ENCODE measurements around the gene DBX2. TPM values are rescaled to one million over a fixed set of nuclear protein-coding genes. Genes with fewer than 3 reads are reported as not detected.

The DBX2 gene
- total and polyA plus RNA-seq, 2 donors (not counting 3 experiments of a cell fraction or from before 2014, with no cell fraction given) = not detected

DNA sequence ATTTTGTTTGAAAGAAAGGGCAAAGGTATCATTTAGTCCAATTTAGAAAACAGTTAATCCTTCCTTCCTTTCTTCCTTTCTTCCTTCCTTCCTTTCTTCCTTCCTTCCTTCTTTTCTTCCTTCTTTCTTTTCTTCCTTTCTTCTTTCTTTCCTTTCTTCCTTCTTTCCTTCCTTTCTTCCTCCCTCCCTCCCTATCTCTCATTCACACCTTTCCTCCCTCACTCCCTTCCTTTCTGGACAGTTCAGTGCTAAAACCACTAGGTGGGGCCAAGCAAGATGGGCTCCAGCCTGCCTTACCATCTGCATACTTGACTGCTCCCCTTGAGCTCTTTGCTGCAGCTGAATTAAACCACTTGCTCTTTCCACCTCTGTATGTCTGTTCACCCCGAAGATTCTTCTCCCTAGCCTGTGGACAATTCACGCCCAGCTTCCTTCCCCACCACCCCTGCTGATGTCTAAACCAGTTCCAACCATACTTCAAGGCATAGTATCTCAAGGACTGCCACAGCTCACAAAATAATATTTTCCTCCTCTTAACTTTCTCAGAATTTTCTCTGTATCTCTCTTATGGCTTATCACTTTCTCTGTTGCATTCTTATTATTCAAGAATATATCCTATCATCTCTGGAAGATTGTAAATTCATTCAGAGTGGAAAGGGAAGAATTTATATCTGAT, 78.0 kb downstream of the DBX2 start:
- CTCF ChIA-PET = interaction anchor here (0.8 to 2.6 kb wide), 8 partner anchors 9 to 198 kb away, joined by 3 to 13 read pairs (median 4); no protein-coding TSS in a partner anchor
- no peaks in the 10 kb centered on the region for H3K4me1 ChIP-seq (ENCODE audit: control insufficient read depth, extremely low read depth, insufficient read depth, low read length)
- POLR2A ChIA-PET = no interaction called here

More for the DNA sequence above, 78.0 kb downstream of the DBX2 start:
- dilution Hi-C loops (cut with MboI; ENCODE audit: extremely low pct_ligation_motif_present, low sequenced_read_pairs) (no loop called here), intact Hi-C loops (cut with micrococcal nuclease) (loop anchor here (2.0 kb wide), 1 partner anchor 150 kb away; no protein-coding TSS in a partner anchor)
- H3K36me3 ChIP-seq (ENCODE audit: control insufficient read depth in 2 of 2, extremely low read depth in 1 of 2, insufficient read depth in 2 of 2, low read length in 2 of 2) = no peaks in the 10 kb centered on the region
- no peak overlapping the region for H3K4me2 ChIP-seq (ENCODE audit: insufficient read depth, low read length)
- no peaks in the 10 kb centered on the region for H3K9me1 ChIP-seq (replicated peaks; ENCODE audit: control insufficient read depth, extremely low read depth, insufficient read depth, low read length)
- no peaks in the 10 kb centered on the region for H4K20me1 ChIP-seq (replicated peaks; ENCODE audit: control insufficient read depth, extremely low read depth, insufficient read depth, low read length)
- no peaks in the 10 kb centered on the region for H3K27me3 ChIP-seq (ENCODE audit: control insufficient read depth in 2 of 2, insufficient read depth in 2 of 2, low read length in 2 of 2)
- no TSS peak for BruUV-seq (replicated peaks)
- H3K9ac ChIP-seq (replicated peaks; ENCODE audit: extremely low read depth, insufficient read depth, low read length) = no peak overlapping the region
- no peak overlapping the region for H2AFZ ChIP-seq (ENCODE audit: low read depth, low read length)
- no peak overlapping the region for H3K27ac ChIP-seq (ENCODE audit: insufficient read depth, low read depth, low read length)
- TF ChIP-seq, protein P1, sequence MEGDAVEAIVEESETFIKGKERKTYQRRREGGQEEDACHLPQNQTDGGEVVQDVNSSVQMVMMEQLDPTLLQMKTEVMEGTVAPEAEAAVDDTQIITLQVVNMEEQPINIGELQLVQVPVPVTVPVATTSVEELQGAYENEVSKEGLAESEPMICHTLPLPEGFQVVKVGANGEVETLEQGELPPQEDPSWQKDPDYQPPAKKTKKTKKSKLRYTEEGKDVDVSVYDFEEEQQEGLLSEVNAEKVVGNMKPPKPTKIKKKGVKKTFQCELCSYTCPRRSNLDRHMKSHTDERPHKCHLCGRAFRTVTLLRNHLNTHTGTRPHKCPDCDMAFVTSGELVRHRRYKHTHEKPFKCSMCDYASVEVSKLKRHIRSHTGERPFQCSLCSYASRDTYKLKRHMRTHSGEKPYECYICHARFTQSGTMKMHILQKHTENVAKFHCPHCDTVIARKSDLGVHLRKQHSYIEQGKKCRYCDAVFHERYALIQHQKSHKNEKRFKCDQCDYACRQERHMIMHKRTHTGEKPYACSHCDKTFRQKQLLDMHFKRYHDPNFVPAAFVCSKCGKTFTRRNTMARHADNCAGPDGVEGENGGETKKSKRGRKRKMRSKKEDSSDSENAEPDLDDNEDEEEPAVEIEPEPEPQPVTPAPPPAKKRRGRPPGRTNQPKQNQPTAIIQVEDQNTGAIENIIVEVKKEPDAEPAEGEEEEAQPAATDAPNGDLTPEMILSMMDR (IDR thresholded peaks at IDR 0.05; ENCODE audit: extremely low read depth in 1 of 2, insufficient read depth in 1 of 2, low read depth in 1 of 2, low read length in 2 of 2) = peak; percentile 9 to 58
- TF ChIP-seq JUN (IDR thresholded peaks at IDR 0.05; ENCODE audit: borderline replicate concordance, insufficient read depth, insufficient read length, low read depth) (no peak), POLR2AphosphoS5 (IDR thresholded peaks at IDR 0.05; ENCODE audit: insufficient read depth, low read depth, low read length) (no peak), MYC (IDR thresholded peaks at IDR 0.05; ENCODE audit: low read depth, low read length) (no peak), EZH2 (IDR thresholded peaks at IDR 0.05; ENCODE audit: borderline replicate concordance, low read depth, low read length, severe bottlenecking) (no peak), GATA2 (IDR thresholded peaks at IDR 0.05; ENCODE audit: insufficient read depth, insufficient read length, low read depth, low read length) (no peak)
- TF ChIP-seq, protein P2, sequence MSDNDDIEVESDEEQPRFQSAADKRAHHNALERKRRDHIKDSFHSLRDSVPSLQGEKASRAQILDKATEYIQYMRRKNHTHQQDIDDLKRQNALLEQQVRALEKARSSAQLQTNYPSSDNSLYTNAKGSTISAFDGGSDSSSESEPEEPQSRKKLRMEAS (IDR thresholded peaks at IDR 0.05; ENCODE audit: insufficient read depth, insufficient read length) = no peak
- no peak overlapping the region for H3K4me3 ChIP-seq (replicated peaks in 1 of 3; ENCODE audit: insufficient read depth in 1 of 3, low read depth in 1 of 3, low read length in 3 of 3)
- no peaks in the 10 kb centered on the region for H3K9me3 ChIP-seq (replicated peaks; ENCODE audit: control insufficient read depth, insufficient read depth, low read length)
- DNase-seq (ENCODE audit: low read depth, low spot score) (peak; percentile 5), FAIRE-seq (no peak)
- H3K79me2 ChIP-seq (ENCODE audit: control insufficient read depth, insufficient read depth, low read length) = no peaks in the 10 kb centered on the region

Data from endothelial cell of umbilical vein (primary cell).